ENCODE results near the gene SPTLC1. TPM values are rescaled to one million over a fixed set of nuclear protein-coding genes. Genes with fewer than 3 reads are reported as not detected.
A peak's percentile ranks its signal among the peaks of the same experiment; 100 is the strongest.

Gene SPTLC1
- total and polyA plus RNA-seq, 2 experiments from 2014 or later, result 54.8 to 100 TPM

DNA sequence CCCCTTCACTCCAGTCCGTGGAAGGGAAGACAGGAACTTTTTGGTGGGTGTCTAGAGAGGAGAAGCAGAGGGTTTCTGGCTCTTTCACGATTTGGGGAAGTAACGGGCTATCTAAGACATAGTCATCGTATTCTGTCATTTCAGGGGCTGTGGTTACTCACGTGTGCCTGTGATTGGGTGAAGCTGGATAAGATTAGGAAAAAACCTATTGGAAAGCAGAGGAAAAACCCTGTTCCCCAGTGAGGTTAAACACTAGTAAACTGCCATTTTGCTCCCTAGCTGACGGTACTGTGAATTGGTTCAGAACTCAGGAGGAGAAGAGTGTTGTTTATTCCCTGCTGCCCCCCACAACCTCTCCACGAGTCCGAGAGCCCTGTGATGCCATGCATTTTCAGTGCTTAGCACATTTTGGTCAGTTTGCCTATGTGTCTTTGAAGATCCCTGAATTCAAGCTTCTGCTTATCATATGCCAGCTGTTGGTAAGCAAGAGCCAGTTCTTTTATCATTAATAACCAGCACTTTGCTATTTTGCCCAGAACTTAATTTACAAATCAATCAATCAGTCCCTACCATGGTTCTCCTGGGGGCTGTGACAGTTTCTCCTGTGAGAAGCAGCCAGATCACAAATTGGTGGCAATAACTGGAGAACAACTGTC lies 120.1 kb downstream of the SPTLC1 start:
- 0 out of 2 replicates have a peak overlapping the region, but pooled peaks have one; percentile 49 for H2AFZ ChIP-seq
- Mint-ChIP-seq H3K4me3 (no peak overlapping the region), H3K4me1 (peaks cover 2% of the 10 kb centered on the region; the same call in 2 of the 3 replicates), H3K9me3 (no peaks in the 10 kb centered on the region), H3K36me3 (ENCODE audit: low read depth) (no peaks in the 10 kb centered on the region), H3K27me3 (ENCODE audit: insufficient read depth, low read depth, poor library complexity) (no peaks in the 10 kb centered on the region), H3K27ac (no peak overlapping the region)
- H3K27me3 ChIP-seq (ENCODE audit: insufficient read depth), result no peaks in the 10 kb centered on the region
- H3F3A ChIP-seq (replicated peaks; ENCODE audit: low read depth), result no peaks in the 10 kb centered on the region
- DNase-seq (ENCODE audit: low spot score) (no peak), ATAC-seq (no peak)
- H3K27ac ChIP-seq (ENCODE audit: low read depth), result no peak overlapping the region
- 0 out of 2 replicates have a peak, but pooled peaks cover 3% of the 10 kb centered on the region for H3K9me2 ChIP-seq (ENCODE audit: insufficient read depth)
- no peak overlapping the region for H3K4me3 ChIP-seq
- TF ChIP-seq JUNB (IDR thresholded peaks at IDR 0.05; ENCODE audit: unreplicated experiment) (no peak), CREB1 (CRISPR knock-in tag; IDR thresholded peaks at IDR 0.05; ENCODE audit: low read depth) (no peak), ZNF114 (CRISPR knock-in tag; IDR thresholded peaks at IDR 0.05) (no peak), NANOG (IDR thresholded peaks at IDR 0.05; ENCODE audit: borderline replicate concordance) (no peak), ZNF331 (CRISPR knock-in tag; IDR thresholded peaks at IDR 0.05; ENCODE audit: low read depth) (no peak), EZH2phosphoT487 (IDR thresholded peaks at IDR 0.05; ENCODE audit: unreplicated experiment) (no peak), STAT1 (IDR thresholded peaks at IDR 0.05; ENCODE audit: unreplicated experiment) (no peak), POLR2AphosphoS5 (IDR thresholded peaks at IDR 0.05; ENCODE audit: low read depth) (no peak), EZH2 (IDR thresholded peaks at IDR 0.05; ENCODE audit: low read depth, unreplicated experiment) (no peak)
- TF ChIP-seq, protein P1, sequence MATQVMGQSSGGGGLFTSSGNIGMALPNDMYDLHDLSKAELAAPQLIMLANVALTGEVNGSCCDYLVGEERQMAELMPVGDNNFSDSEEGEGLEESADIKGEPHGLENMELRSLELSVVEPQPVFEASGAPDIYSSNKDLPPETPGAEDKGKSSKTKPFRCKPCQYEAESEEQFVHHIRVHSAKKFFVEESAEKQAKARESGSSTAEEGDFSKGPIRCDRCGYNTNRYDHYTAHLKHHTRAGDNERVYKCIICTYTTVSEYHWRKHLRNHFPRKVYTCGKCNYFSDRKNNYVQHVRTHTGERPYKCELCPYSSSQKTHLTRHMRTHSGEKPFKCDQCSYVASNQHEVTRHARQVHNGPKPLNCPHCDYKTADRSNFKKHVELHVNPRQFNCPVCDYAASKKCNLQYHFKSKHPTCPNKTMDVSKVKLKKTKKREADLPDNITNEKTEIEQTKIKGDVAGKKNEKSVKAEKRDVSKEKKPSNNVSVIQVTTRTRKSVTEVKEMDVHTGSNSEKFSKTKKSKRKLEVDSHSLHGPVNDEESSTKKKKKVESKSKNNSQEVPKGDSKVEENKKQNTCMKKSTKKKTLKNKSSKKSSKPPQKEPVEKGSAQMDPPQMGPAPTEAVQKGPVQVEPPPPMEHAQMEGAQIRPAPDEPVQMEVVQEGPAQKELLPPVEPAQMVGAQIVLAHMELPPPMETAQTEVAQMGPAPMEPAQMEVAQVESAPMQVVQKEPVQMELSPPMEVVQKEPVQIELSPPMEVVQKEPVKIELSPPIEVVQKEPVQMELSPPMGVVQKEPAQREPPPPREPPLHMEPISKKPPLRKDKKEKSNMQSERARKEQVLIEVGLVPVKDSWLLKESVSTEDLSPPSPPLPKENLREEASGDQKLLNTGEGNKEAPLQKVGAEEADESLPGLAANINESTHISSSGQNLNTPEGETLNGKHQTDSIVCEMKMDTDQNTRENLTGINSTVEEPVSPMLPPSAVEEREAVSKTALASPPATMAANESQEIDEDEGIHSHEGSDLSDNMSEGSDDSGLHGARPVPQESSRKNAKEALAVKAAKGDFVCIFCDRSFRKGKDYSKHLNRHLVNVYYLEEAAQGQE (IDR thresholded peaks at IDR 0.05; ENCODE audit: unreplicated experiment), result no peak
- TF ChIP-seq, protein P2, sequence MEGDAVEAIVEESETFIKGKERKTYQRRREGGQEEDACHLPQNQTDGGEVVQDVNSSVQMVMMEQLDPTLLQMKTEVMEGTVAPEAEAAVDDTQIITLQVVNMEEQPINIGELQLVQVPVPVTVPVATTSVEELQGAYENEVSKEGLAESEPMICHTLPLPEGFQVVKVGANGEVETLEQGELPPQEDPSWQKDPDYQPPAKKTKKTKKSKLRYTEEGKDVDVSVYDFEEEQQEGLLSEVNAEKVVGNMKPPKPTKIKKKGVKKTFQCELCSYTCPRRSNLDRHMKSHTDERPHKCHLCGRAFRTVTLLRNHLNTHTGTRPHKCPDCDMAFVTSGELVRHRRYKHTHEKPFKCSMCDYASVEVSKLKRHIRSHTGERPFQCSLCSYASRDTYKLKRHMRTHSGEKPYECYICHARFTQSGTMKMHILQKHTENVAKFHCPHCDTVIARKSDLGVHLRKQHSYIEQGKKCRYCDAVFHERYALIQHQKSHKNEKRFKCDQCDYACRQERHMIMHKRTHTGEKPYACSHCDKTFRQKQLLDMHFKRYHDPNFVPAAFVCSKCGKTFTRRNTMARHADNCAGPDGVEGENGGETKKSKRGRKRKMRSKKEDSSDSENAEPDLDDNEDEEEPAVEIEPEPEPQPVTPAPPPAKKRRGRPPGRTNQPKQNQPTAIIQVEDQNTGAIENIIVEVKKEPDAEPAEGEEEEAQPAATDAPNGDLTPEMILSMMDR (conservative IDR thresholded peaks at IDR 0.05; ENCODE audit: low read depth in 2 of 2), result no peak
- TF ChIP-seq, protein P3, sequence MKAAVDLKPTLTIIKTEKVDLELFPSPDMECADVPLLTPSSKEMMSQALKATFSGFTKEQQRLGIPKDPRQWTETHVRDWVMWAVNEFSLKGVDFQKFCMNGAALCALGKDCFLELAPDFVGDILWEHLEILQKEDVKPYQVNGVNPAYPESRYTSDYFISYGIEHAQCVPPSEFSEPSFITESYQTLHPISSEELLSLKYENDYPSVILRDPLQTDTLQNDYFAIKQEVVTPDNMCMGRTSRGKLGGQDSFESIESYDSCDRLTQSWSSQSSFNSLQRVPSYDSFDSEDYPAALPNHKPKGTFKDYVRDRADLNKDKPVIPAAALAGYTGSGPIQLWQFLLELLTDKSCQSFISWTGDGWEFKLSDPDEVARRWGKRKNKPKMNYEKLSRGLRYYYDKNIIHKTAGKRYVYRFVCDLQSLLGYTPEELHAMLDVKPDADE (IDR thresholded peaks at IDR 0.05), result no peak
- TF ChIP-seq, protein P4, sequence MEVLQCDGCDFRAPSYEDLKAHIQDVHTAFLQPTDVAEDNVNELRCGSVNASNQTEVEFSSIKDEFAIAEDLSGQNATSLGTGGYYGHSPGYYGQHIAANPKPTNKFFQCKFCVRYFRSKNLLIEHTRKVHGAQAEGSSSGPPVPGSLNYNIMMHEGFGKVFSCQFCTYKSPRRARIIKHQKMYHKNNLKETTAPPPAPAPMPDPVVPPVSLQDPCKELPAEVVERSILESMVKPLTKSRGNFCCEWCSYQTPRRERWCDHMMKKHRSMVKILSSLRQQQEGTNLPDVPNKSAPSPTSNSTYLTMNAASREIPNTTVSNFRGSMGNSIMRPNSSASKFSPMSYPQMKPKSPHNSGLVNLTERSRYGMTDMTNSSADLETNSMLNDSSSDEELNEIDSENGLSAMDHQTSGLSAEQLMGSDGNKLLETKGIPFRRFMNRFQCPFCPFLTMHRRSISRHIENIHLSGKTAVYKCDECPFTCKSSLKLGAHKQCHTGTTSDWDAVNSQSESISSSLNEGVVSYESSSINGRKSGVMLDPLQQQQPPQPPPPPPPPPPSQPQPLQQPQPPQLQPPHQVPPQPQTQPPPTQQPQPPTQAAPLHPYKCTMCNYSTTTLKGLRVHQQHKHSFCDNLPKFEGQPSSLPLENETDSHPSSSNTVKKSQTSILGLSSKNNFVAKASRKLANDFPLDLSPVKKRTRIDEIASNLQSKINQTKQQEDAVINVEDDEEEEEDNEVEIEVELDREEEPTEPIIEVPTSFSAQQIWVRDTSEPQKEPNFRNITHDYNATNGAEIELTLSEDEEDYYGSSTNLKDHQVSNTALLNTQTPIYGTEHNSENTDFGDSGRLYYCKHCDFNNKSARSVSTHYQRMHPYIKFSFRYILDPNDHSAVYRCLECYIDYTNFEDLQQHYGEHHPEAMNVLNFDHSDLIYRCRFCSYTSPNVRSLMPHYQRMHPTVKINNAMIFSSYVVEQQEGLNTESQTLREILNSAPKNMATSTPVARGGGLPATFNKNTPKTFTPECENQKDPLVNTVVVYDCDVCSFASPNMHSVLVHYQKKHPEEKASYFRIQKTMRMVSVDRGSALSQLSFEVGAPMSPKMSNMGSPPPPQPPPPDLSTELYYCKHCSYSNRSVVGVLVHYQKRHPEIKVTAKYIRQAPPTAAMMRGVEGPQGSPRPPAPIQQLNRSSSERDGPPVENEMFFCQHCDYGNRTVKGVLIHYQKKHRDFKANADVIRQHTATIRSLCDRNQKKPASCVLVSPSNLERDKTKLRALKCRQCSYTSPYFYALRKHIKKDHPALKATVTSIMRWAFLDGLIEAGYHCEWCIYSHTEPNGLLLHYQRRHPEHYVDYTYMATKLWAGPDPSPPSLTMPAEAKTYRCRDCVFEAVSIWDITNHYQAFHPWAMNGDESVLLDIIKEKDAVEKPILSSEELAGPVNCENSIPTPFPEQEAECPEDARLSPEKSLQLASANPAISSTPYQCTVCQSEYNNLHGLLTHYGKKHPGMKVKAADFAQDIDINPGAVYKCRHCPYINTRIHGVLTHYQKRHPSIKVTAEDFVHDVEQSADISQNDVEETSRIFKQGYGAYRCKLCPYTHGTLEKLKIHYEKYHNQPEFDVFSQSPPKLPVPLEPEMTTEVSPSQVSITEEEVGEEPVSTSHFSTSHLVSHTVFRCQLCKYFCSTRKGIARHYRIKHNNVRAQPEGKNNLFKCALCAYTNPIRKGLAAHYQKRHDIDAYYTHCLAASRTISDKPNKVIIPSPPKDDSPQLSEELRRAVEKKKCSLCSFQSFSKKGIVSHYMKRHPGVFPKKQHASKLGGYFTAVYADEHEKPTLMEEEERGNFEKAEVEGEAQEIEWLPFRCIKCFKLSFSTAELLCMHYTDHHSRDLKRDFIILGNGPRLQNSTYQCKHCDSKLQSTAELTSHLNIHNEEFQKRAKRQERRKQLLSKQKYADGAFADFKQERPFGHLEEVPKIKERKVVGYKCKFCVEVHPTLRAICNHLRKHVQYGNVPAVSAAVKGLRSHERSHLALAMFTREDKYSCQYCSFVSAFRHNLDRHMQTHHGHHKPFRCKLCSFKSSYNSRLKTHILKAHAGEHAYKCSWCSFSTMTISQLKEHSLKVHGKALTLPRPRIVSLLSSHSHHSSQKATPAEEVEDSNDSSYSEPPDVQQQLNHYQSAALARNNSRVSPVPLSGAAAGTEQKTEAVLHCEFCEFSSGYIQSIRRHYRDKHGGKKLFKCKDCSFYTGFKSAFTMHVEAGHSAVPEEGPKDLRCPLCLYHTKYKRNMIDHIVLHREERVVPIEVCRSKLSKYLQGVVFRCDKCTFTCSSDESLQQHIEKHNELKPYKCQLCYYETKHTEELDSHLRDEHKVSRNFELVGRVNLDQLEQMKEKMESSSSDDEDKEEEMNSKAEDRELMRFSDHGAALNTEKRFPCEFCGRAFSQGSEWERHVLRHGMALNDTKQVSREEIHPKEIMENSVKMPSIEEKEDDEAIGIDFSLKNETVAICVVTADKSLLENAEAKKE (CRISPR knock-in tag; IDR thresholded peaks at IDR 0.05), result no peak
- H3K36me3 ChIP-seq (ENCODE audit: insufficient read depth), result no peaks in the 10 kb centered on the region
- no peak overlapping the region for H3K4me2 ChIP-seq
- no peaks in the 10 kb centered on the region for H3K79me2 ChIP-seq (replicated peaks; ENCODE audit: insufficient read depth)
- no peaks in the 10 kb centered on the region; the same call in 1 of the 2 replicates for H3K4me1 ChIP-seq (ENCODE audit: insufficient read depth)
- no peaks in the 10 kb centered on the region for H4K20me1 ChIP-seq (replicated peaks; ENCODE audit: insufficient read depth)
